Sigmoid colon (tissue), 7 donors: ENCODE measurements around the gene ATG10. TPM values are rescaled to one million over a fixed set of nuclear protein-coding genes. Genes with fewer than 3 reads are reported as not detected.

Source experiments
- DNase-seq: peaks from one replicate; pipeline ENCODE4 v3.0.0-alpha.2; 2019
- H3K27ac ChIP-seq, 4 donors: fragments of 200-600 bp; sonication (generic); one replicate each; pipeline ENCODE4 v1.5.1; 2016 to 2019; ENCODE audit warnings: mild to moderate bottlenecking in 1 of 4
- H3K27me3 ChIP-seq, 3 donors: fragments of 200-600 bp; sonication (generic); one replicate each; pipeline ENCODE4 v1.5.1; 2019; ENCODE audit warnings: mild to moderate bottlenecking in 1 of 3
- H3K36me3 ChIP-seq, 4 donors: fragments of 200-600 bp; sonication (generic); one replicate each; pipeline ENCODE4 v1.5.1; 2016 to 2019
- H3K4me1 ChIP-seq, 4 donors: fragments of 200-600 bp; sonication (generic); one replicate each; pipeline ENCODE4 v1.5.1; 2017 to 2019
- H3K4me3 ChIP-seq, 4 donors: fragments of 200-600 bp; sonication (generic); one replicate each; pipeline ENCODE4 v1.5.1; 2017 to 2019; ENCODE audit warnings: mild to moderate bottlenecking in 2 of 4, moderate library complexity in 1 of 4
- H3K9me3 ChIP-seq, 4 donors: fragments of 200-600 bp in 3 of 4; sonication (generic) in 3 of 4; one replicate each; pipeline versions ENCODE4 v1.5.1 to v1.6.1; 2013 to 2019
- EP300 ChIP-seq, 4 donors: sonication (generic); formaldehyde crosslinking; IDR thresholded peaks; one replicate each; pipeline ENCODE4 v1.6.1; 2017; ENCODE audit warnings: antibody characterized with exemption in 4 of 4
- POLR2A ChIP-seq, 2 donors: fragments of 450-650 bp; IDR thresholded peaks; one replicate each; pipeline ENCODE4 v1.6.1; 2016; ENCODE audit warnings: antibody characterized with exemption in 2 of 2, mild to moderate bottlenecking in 2 of 2, moderate library complexity in 2 of 2
- POLR2AphosphoS5 ChIP-seq, 4 donors: sonication (generic); formaldehyde crosslinking; IDR thresholded peaks; one replicate each; pipeline ENCODE4 v1.6.1; 2017; ENCODE audit warnings: antibody characterized with exemption in 4 of 4
- WGBS, 2 donors: extraction: QIAGEN DNeasy Blood & Tissue Kit; methylation state at CpG; one replicate each; pipeline ENCODE4 v1.1.7; 2013; 5-methylcytosine and 5-hydroxymethylcytosine counted together
- intact Hi-C: fragments of 100-400 bp; cut with DNase I; formaldehyde crosslinking; loops from one replicate; pipeline ENCODE4 v1.15.1; 2023
- polyA plus RNA-seq, 3 donors: library from polyadenylated mRNA; stranded (reverse); fragments of 200-250 nt; gene quantifications; one replicate each; pipeline ENCODE4 v1.2.3, GENCODE V29; 2013
- total RNA-seq, 4 donors: library from RNA; depleted of rRNA; stranded (reverse); fragments of >200 nt; gene quantifications; one replicate each; pipeline ENCODE4 v1.1.0, GENCODE V29; 2016
- TF ChIP-seq, protein P1 (sequence below), 4 experiments: fragments of 450-650 bp in 3 of 4; fragments of 200-600 bp in 1 of 4; IDR thresholded peaks; one replicate each; pipeline ENCODE4 v1.5.1; 2016 to 2019; ENCODE audit warnings: antibody characterized with exemption in 4 of 4, mild to moderate bottlenecking in 3 of 4, moderate library complexity in 2 of 4
- donor health status: healthy with polysubstance abuse.
- donor health status: Bipolar disorder and iron deficiency.
- donor health status: healthy.

ATG10 gene
- total and polyA plus RNA-seq, 7 donors = 4.2 to 13.2 (median 8.4) TPM

DNA sequence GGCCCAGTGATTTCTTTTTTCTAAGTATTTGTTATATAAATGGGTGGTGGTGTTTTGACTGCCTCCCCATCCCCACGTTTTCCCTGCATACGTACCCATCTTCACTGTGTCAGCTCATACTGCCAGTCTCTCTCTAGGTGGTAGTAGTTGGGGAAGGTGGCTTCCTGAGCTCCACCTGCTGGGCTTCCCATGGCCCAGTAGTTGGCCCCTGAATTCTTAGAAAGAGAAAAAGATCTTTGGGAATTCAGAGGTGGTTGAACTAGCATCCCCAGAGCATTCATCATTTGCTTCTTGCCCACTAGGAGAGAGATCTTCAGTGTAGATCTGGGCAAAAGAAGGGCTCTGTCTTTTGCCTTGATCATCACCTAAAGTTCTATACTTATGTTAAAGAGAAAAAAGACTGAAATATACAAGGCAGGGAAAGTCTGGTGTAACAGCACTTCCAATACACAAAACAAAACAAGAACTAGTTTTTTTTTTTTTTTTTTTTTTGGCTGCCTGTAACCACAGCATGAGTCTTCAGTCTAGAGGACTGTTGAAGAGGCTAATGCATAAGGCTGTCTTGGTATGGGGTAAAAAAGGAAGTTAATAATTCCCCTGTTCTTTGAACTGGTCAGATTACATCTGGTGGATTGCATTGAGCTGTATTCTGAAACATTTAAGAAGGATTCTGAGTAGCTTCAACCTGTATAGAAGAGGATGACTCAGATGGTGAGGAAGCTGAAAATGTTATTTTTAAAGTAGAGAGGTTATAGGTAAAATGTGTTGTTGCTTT is 128.7 kb downstream of the ATG10 start:
- no peak overlapping the region for H3K4me3 ChIP-seq
- TF ChIP-seq EP300 (IDR thresholded peaks at IDR 0.05) = no peak
- TF ChIP-seq, protein P1, sequence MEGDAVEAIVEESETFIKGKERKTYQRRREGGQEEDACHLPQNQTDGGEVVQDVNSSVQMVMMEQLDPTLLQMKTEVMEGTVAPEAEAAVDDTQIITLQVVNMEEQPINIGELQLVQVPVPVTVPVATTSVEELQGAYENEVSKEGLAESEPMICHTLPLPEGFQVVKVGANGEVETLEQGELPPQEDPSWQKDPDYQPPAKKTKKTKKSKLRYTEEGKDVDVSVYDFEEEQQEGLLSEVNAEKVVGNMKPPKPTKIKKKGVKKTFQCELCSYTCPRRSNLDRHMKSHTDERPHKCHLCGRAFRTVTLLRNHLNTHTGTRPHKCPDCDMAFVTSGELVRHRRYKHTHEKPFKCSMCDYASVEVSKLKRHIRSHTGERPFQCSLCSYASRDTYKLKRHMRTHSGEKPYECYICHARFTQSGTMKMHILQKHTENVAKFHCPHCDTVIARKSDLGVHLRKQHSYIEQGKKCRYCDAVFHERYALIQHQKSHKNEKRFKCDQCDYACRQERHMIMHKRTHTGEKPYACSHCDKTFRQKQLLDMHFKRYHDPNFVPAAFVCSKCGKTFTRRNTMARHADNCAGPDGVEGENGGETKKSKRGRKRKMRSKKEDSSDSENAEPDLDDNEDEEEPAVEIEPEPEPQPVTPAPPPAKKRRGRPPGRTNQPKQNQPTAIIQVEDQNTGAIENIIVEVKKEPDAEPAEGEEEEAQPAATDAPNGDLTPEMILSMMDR (IDR thresholded peaks at IDR 0.05) = no peak
- TF ChIP-seq POLR2A (IDR thresholded peaks at IDR 0.05) = no peak
- TF ChIP-seq POLR2AphosphoS5 (IDR thresholded peaks at IDR 0.05) = no peak
- DNase-seq = no peak
- H3K27ac ChIP-seq = no peak overlapping the region
- H3K9me3 ChIP-seq = no peaks in the 10 kb centered on the region
- WGBS, 2 donors = 89 to 96% methylated on average over 2 of the region's 2 CpGs
- peaks cover 0 to under 1% (median under 1%) of the 10 kb centered on the region in 4 donors for H3K4me1 ChIP-seq
- intact Hi-C loops = no loop called here
- H3K36me3 ChIP-seq = no peaks in the 10 kb centered on the region
- H3K27me3 ChIP-seq = no peaks in the 10 kb centered on the region

DNA sequence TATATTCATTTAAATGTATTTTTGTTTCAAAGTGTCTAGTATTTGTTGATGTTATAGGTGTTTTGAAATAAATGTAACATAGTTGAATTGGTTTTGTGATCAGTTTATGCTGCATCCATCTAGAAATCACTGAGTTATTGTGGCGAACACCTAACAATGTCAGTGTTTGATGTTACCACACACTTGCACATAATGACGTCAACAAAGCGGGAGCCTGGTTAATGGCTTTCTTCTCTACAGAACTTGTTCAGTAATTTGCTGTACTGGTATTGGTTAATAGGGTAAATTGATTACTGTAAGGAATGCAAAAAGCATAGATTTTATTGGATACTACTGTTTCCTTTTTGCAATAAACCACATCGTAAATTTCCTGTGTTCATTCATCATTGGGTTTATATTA is 133.0 kb downstream of the ATG10 start:
- Histone ChIP-seq H3K9me3 (no peaks in the 10 kb centered on the region), H3K27me3 (no peaks in the 10 kb centered on the region), H3K4me3 (no peak overlapping the region), H3K4me1 (peaks cover 0 to 28% (median 20%) of the 10 kb centered on the region in 4 donors), H3K36me3 (no peaks in the 10 kb centered on the region), H3K27ac (no peak overlapping the region)
- no peak for DNase-seq
- 83 to 95% methylated on average over 4 of the region's 4 CpGs for WGBS, 2 donors
- intact Hi-C loops = no loop called here
- TF ChIP-seq EP300 (IDR thresholded peaks at IDR 0.05) (no peak), POLR2AphosphoS5 (IDR thresholded peaks at IDR 0.05) (no peak), POLR2A (IDR thresholded peaks at IDR 0.05) (no peak)
- TF ChIP-seq, protein P1 (IDR thresholded peaks at IDR 0.05) = no peak

- Histone ChIP-seq H3K27ac (no peak overlapping the region), H3K9me3 (no peaks in the 10 kb centered on the region), H3K36me3 (no peaks in the 10 kb centered on the region), H3K4me1 (peaks cover 0 to 28% (median 20%) of the 10 kb centered on the region in 4 donors), H3K27me3 (no peaks in the 10 kb centered on the region), H3K4me3 (no peak overlapping the region)
- TF ChIP-seq POLR2A (IDR thresholded peaks at IDR 0.05) (no peak), POLR2AphosphoS5 (IDR thresholded peaks at IDR 0.05) (no peak), EP300 (IDR thresholded peaks at IDR 0.05) (no peak)
- TF ChIP-seq, protein P1 (IDR thresholded peaks at IDR 0.05) = no peak
- WGBS, 2 donors = 90 to 92% methylated on average over 1 of the region's 1 CpG
- DNase-seq = no peak
- intact Hi-C loops = no loop called here
Observed at GRCh38 chr5:82105457-82105856, 133.6 kb downstream of the ATG10 start.

GRCh38 chr5:82106207-82106606 is 134.4 kb downstream of the ATG10 start:
- no peak for DNase-seq
- WGBS, 2 donors = 79 to 91% methylated on average over 3 of the region's 3 CpGs
- H3K27ac ChIP-seq = peak overlapping the region in 2 of 4 donors; percentile 13 to 29

More at GRCh38 chr5:82106207-82106606, 134.4 kb downstream of the ATG10 start:
- TF ChIP-seq EP300 (IDR thresholded peaks at IDR 0.05) (no peak), POLR2A (IDR thresholded peaks at IDR 0.05) (no peak), POLR2AphosphoS5 (IDR thresholded peaks at IDR 0.05) (no peak)
- TF ChIP-seq, protein P1 (IDR thresholded peaks at IDR 0.05) = no peak
- Histone ChIP-seq H3K4me1 (peaks cover 0 to 28% (median 20%) of the 10 kb centered on the region in 4 donors), H3K27me3 (no peaks in the 10 kb centered on the region), H3K9me3 (no peaks in the 10 kb centered on the region), H3K36me3 (no peaks in the 10 kb centered on the region), H3K4me3 (no peak overlapping the region)
- intact Hi-C loops = no loop called here
